Measurements from ENCODE around the gene C5orf47.
"Not testable (repeated sequence)": the region's sequence is repeated elsewhere in the genome, so short reads cannot be mapped to it uniquely, and the experiment has no call there.

The C5orf47 gene

DNA sequence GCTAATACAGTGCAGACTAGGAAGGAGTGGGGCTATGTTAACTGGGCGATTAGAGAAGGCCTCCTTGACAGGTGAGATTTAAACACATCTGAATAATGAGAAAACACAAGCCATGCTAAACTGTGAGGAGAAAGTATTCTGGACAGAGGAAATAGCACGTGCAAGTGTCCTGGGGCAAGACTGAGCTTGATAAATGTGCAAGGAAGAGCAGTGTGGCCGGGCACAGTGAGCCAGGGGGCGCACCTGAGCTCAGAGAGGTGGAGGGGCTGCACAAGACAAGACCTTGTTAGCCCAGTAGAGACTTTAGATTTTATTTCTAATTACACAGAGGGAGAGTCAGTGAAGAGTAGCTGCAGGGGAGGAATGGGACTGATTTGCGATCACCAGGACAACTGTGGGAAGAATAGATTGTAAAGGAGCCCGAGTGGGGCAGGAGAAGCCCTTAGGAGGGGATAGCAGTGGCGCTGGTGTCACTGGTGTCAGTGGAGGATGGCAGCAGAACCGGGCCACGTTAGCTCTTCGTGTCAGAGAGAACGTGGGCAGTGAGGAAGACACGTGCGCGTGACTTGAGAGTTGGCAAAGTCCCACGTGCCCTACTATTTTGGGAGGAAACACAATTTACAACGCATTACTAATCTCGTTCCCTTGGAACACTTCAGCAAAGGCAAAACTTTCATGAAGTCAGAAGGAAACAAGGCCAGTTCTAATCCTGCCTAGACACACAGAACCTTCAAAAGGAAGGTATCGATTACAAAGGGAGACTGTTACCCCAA, 17.9 kb upstream of the C5orf47 start:
- DNase-seq = no peak

DNA sequence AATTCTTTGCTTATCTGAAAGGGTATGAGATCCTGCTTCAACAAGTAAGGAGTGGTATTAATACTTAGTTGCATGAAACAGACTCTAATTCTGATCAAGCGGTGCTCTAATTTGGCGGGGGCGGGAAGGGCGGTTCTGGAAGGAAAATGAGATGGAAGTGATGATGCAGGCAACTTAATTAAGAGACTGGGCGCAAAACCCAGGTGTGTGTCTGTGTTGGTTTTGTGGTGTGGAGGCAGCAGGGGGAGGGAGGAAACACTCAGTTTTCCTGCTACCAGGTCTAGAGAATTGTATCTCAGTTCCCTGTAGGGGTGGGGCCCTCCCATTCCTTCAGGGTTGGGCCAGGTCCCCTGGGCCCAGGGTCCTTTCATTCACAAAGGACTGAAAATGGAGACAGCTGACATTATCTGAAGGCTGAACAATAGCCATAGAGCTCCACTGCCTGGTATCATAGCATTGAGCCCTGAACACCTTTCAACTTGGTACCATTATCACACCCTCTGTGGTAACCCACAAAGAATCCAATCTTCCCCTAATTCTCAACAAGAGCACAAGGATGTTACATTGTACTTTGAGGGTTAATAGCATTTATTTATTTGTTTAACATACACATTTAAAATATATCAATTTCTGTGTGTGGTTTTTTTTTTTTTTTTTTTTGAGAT, 17.2 kb upstream of the C5orf47 start:
- DNase-seq = no peak

DNA sequence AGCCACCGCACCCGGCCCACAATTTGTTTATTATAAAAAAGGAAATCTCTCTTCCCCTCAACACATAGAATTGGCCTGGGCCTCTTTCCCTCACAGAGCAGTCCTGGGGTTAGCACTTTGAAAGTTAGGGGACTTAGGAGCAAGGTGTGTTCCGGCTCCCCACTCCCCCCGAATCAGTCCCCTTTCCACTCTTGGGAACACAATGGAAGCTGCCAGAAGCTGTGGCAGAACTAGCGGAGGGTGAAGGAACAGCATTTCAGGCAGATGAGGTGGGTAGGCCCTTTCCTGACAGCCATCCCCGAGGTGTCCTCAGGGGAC, 16.4 kb upstream of the C5orf47 start:
- no peak for DNase-seq

GRCh38 chr5:173972925-173973615, 15.9 kb upstream of the C5orf47 start:
- peak; percentile 76 for DNase-seq

GRCh38 chr5:173973616-173973969, 15.4 kb upstream of the C5orf47 start:
- no peak for DNase-seq

GRCh38 chr5:173974688-173975239, 14.2 kb upstream of the C5orf47 start:
- no peak for DNase-seq

GRCh38 chr5:173981185-173981761, 7.7 kb upstream of the C5orf47 start:
- no peak for DNase-seq

GRCh38 chr5:173984218-173984617, 4.8 kb upstream of the C5orf47 start:
- no peak for DNase-seq

- DNase-seq = no peak
These were observed 587 bp downstream of the C5orf47 start for GRCh38 chr5:173989432-173990082.

DNA sequence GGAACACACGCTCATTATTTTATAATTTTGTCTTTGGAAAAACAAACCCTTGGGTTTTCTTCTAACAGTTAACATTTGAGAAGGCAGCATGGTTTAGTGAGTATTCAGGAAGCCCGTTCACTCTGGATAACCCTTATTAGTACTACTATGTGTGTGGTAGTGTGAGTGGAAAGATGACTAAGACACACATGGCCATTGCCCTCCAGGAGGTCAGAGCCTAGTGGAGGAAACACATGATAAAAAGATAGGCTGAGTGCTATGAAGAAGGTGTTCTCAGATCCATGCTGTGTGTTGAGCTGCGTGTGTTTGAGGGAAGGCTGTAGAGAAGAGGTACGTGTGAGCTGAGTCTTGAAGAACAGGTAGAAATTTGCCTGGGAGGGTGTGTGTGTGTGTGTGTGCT, 8.4 kb downstream of the C5orf47 start:
- no peak for DNase-seq

DNA sequence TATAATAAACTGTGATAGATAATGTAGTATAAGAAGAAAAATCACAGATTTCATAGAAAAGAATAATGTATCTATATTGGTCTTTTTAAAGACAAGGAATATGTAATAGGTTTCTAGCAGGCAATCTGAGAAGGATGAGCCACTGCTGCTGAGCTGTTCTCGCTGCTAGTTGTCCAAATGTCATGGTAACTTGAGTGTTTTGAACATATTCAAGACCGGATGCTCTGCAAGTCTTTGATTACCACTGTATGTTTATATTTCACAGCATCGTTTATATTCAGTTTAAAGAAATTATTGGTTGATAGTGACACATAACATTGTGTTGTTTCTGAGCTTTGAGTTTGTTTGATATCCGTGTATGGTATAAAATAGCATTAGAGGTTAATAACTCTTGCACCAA, 9.6 kb downstream of the C5orf47 start:
- no peak for DNase-seq

GRCh38 chr5:174000076-174000475, 11.1 kb downstream of the C5orf47 start:
- no peak for DNase-seq

DNA sequence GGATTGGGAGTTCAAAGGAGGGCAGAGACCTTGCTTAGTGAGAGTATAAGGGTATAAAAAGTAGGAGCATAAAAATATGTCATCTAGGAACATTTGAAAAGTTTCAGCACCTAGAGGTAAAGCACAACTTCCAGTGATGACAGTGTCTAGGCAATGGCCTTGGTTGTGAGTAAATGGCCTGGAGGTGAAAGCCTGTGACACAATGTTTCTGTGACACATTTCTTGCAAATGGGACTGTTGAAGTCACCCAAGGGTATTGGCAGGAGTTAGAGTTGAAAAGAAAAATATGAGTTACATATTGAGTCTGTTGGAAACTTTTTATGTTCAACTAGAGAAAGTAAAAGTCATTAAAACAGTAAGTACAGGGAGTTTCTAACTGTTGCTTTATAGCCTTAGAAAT, 14.8 kb downstream of the C5orf47 start:
- DNase-seq = no peak

GRCh38 chr5:174008922-174009321, 20.0 kb downstream of the C5orf47 start:
- DNase-seq = no peak

GRCh38 chr5:174010365-174010764, 21.4 kb downstream of the C5orf47 start:
- DNase-seq = no peak

- DNase-seq = no peak
These were observed 22.5 kb downstream of the C5orf47 start for GRCh38 chr5:174011441-174011840.

- not testable (repeated sequence) for DNase-seq
These were observed 31.3 kb downstream of the C5orf47 start for GRCh38 chr5:174020069-174020927.

DNA sequence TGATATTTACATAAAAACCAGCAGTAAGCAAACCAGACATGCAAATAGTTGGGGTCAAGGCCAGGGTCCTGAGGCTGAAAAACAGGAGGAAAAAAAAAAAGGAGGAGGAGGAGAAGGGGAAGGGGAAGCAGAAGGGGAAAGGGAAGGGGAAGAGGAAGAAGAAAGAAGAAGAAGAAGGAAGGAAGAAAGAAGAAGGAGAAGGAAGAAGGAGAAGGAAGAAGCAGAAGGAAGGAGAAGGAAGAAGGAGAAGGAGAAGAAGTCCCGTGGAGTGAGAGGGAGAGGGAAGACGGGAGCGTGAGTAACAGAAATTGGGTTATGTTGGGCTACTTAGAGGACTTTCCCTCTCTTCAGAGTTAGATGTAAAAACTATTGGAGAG, 31.9 kb downstream of the C5orf47 start:
- no peak for DNase-seq

DNA sequence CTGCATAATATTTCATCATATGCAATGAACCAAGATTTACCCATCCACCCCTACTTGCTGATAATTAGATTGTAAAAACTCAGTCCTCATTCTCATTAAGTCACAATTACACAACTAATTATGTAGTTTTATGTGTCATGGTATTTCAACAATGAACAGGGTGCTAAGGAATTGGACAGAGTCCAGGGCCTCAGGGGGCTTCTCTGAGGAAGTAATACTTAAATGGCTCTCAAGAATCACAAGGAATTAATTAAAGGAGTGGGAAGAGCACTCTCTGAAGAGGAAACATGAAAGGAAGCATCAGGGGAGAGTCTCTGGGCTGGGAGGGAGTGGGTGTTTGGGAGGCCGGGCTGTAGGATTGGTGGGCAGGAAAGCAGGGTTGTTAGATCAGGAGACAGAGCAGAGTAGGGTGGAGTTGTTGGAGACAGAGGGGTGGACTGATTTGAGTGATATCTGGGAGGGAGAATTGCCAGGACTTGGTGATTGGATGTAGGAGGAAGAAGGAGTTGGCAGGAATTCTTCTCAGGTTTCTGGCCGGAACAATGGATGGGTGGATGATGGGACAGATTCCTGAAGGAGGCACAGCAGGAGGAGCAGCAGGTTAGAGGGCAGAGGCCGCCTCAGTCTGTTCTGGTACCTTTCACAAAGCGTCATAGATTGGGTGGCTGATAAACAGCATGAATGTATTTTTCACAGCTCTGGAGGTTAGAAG, 33.6 kb downstream of the C5orf47 start:
- DNase-seq = no peak

GRCh38 chr5:174030286-174030685, 41.3 kb downstream of the C5orf47 start:
- DNase-seq = no peak

DNA sequence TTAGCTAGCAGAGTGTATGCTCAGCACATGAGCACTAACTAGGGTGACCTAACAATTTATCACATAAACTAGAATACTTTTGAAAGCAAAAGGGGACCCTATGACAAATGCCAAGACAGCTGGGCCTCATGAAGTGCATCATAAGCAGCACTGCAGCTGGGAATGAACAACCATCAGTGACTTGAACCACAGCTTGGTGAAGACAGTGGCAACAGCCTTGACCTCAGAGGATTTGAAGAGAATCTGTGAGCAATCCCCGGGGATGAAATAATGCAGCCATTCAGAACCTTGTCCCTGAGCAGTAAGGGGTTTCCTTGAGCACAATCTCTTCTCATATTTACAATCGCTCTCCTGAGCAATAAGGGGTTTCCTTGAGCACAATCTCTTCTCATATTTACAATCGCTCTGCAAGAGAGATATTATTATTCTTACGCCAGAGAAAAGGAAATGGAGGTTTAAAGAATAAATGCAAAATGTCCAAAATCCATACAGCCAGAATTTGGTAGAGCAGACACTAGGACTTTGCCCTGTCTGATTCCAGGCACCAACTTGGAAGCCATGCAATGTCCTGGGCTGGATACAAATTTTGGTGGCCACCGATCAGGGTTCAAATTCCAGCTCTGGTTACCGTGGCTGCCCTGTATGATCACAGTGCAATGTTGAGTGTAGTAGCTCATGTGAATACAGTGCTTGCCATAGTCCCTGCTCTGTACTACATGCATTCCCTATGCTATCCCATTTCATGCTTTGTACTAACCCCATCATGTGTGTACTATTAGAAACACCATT, 55.7 kb downstream of the C5orf47 start:
- no peak for DNase-seq
